Measurements from ENCODE around the gene ARHGAP42.

- no peak for TF ChIP-seq EP300 (IDR thresholded peaks at IDR 0.05)
- TF ChIP-seq CTCF (IDR thresholded peaks at IDR 0.05) = no peak
- no peak for TF ChIP-seq POLR2A (IDR thresholded peaks at IDR 0.05)
Measured at GRCh38 chr11:100756559-100756958, 69.5 kb downstream of the ARHGAP42 start.

All from ovary (tissue), 3 donors.